MCF 10A (cell line): ENCODE measurements around the gene IGF2BP3. TPM values are rescaled to one million over a fixed set of nuclear protein-coding genes. Genes with fewer than 3 reads are reported as not detected.

ENCODE experiments used
- BruUV-seq: library from RNA; stranded (reverse); fragments of 400-500 nt; replicated peaks from 2 replicates; lab custom pipeline; 2021; lab: Mats Ljungman, UMichigan
- CTCF ChIA-PET: fragments of 300-600 bp; sonication (Branson Sonifier 250); formaldehyde crosslinking; extraction: SDS; loops from one replicate; lab custom pipeline; 2021; ENCODE audit warnings: antibody characterized with exemption, inconsistent platforms; lab: Yijun Ruan, JAX
- POLR2A ChIA-PET: fragments of 300-600, 350-650 bp; sonication (Branson Sonifier 250); formaldehyde crosslinking; extraction: SDS; loops from one replicate; lab custom pipeline; 2020; ENCODE audit warnings: antibody characterized with exemption, inconsistent platforms; lab: Yijun Ruan, JAX
- DNase-seq: peaks from one replicate; pipeline ENCODE4 v3.0.0-alpha.2; 2018; ENCODE audit not compliant: unreplicated experiment
- H3K27ac Mint-ChIP-seq: one replicate; pipeline ENCODE4 v1.8.0; 2022; ENCODE audit warnings: mild to moderate bottlenecking, low read depth, mixed read lengths; ENCODE audit not compliant: unreplicated experiment
- H3K27me3 Mint-ChIP-seq: one replicate; pipeline ENCODE4 v1.8.0; 2022; ENCODE audit warnings: mixed read lengths; ENCODE audit not compliant: insufficient read depth, unreplicated experiment
- H3K36me3 Mint-ChIP-seq: one replicate; pipeline ENCODE4 v1.8.0; 2022; ENCODE audit warnings: mild to moderate bottlenecking, moderate library complexity, mixed read lengths; ENCODE audit not compliant: insufficient read depth, unreplicated experiment
- H3K4me1 Mint-ChIP-seq: one replicate; pipeline ENCODE4 v1.8.0; 2022; ENCODE audit warnings: mixed read lengths; ENCODE audit not compliant: insufficient read depth, unreplicated experiment
- H3K4me3 Mint-ChIP-seq: one replicate; pipeline ENCODE4 v1.8.0; 2022; ENCODE audit warnings: mild to moderate bottlenecking, moderate library complexity, mixed read lengths; ENCODE audit not compliant: unreplicated experiment
- H3K9me3 Mint-ChIP-seq: one replicate; pipeline ENCODE4 v1.8.0; 2022; ENCODE audit warnings: mixed read lengths; ENCODE audit not compliant: unreplicated experiment
- intact Hi-C: fragments of 100-400 bp; cut with micrococcal nuclease; formaldehyde crosslinking; loops from 2 replicates; pipeline ENCODE4 v1.14.1; 2022
- total RNA-seq: library from RNA; stranded (reverse); gene quantifications from 2 replicates; pipeline ENCODE4 v1.2.3, GENCODE V29; 2022
- TF ChIP-seq, protein P1 (sequence below): fragments of 200-600 bp; IDR thresholded peaks from one replicate; pipeline ENCODE4 v1.8.0; 2022; ENCODE audit warnings: antibody characterized with exemption, mild to moderate bottlenecking; ENCODE audit not compliant: unreplicated experiment

The IGF2BP3 gene
- total RNA-seq, 1 experiment from 2014 or later, result 29.8 TPM

DNA sequence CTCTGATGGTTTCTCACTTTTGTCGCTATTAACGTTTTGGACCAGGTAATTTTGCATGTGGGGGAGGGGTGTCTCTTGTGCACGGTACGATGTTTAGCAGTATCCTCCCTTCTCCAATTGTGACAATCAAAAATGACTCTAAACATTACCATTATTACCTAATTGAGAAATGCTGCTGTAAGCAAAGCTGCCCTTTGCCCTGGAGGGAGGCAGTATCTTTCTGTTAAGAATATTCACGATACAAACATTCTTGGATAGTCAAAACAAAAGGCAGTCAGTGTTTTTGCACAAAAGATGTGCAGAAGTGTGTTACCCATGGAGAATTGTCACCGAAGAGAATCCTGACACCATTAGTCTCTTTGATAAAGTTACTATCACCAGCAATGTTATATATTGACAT is 161.5 kb downstream of the IGF2BP3 start:
- ChIA-PET CTCF (no interaction called here), POLR2A (interaction anchor here (1.0 kb wide), 2 partner anchors 9 kb away, joined by 3 to 4 read pairs; no protein-coding TSS in a partner anchor)
- no peaks in the 10 kb centered on the region for H3K9me3 Mint-ChIP-seq
- no TSS peak for BruUV-seq
- no peaks in the 10 kb centered on the region for H3K4me1 Mint-ChIP-seq
- no peak for DNase-seq
- intact Hi-C loops, result no loop called here
- TF ChIP-seq, protein P1, sequence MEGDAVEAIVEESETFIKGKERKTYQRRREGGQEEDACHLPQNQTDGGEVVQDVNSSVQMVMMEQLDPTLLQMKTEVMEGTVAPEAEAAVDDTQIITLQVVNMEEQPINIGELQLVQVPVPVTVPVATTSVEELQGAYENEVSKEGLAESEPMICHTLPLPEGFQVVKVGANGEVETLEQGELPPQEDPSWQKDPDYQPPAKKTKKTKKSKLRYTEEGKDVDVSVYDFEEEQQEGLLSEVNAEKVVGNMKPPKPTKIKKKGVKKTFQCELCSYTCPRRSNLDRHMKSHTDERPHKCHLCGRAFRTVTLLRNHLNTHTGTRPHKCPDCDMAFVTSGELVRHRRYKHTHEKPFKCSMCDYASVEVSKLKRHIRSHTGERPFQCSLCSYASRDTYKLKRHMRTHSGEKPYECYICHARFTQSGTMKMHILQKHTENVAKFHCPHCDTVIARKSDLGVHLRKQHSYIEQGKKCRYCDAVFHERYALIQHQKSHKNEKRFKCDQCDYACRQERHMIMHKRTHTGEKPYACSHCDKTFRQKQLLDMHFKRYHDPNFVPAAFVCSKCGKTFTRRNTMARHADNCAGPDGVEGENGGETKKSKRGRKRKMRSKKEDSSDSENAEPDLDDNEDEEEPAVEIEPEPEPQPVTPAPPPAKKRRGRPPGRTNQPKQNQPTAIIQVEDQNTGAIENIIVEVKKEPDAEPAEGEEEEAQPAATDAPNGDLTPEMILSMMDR, result no peak
- H3K36me3 Mint-ChIP-seq, result peaks cover 57% of the 10 kb centered on the region
- no peak overlapping the region for H3K27ac Mint-ChIP-seq
- no peaks in the 10 kb centered on the region for H3K27me3 Mint-ChIP-seq
- no peak overlapping the region for H3K4me3 Mint-ChIP-seq

DNA sequence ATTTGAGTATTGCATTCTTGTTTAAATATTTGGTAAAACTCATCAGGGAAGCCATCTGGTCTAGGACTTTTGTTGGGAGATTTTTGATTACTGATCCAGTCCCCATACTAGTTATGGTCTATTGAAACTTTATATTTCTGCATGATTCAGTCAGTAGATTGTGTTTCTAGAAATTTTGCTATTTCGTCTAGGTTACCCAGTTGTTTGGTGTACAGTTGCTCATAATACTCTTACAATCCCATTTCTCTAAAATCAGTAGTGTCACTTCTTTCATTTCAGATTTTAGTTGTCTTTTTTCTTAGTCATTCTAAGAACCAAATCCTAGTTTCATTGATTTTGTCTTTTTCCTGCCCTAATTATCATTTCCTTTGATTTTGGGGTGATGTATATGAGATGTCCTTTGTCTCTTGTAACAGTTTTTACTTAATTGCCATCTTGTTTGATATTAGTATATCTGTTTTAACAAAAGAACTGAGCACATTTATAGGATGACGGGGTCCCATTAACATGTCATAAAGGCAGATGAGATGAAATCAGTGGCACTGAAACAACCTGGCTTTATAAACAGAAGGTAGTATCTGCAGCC is 163.3 kb downstream of the IGF2BP3 start:
- CTCF ChIA-PET, result no interaction called here
- DNase-seq, result no peak
- Mint-ChIP-seq H3K27ac (no peak overlapping the region), H3K9me3 (no peaks in the 10 kb centered on the region), H3K36me3 (peaks cover 69% of the 10 kb centered on the region), H3K4me3 (no peak overlapping the region), H3K27me3 (no peaks in the 10 kb centered on the region), H3K4me1 (peaks cover 10% of the 10 kb centered on the region)
- POLR2A ChIA-PET, result no interaction called here
- BruUV-seq, result no TSS peak
- intact Hi-C loops, result no loop called here
- TF ChIP-seq, protein P1, result no peak

DNA sequence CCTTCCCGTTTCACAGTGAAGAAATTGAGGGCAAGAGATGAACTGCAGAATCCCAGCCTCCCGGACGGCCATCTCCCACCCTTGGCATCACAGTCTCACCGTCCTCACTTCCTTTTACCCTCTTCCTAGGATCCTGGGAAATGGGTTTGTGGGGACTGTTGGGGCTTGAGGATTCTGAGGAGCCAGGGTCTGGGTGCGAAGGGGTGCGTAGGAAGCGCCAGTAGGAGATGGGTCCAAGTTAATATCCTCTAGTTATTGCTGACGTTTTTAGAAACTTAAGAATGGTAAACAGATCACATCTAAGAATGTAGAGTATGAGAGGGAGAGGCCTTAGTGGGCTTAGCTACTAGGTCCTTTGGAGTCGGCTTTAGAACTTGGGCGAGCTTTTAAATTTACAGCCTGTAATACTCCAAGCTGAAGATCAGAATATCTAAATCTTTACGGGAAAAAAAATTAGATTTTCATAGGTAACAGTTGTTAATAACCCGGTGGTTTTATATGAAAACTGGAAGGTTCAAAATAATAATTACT is 170.5 kb downstream of the IGF2BP3 start:
- ChIA-PET POLR2A (interaction anchor here (0.5 to 4.1 kb wide), 19 partner anchors 9 to 233 kb away, joined by 3 to 49 read pairs (median 4); no protein-coding TSS in a partner anchor), CTCF (interaction anchor here (0.7 to 2.7 kb wide), 6 partner anchors 21 to 411 kb away, joined by 3 to 12 read pairs (median 4); no protein-coding TSS in a partner anchor)
- Mint-ChIP-seq H3K27me3 (no peaks in the 10 kb centered on the region), H3K9me3 (no peaks in the 10 kb centered on the region), H3K27ac (peak overlapping the region; percentile 71), H3K36me3 (peaks cover 33% of the 10 kb centered on the region), H3K4me1 (peaks cover 23% of the 10 kb centered on the region), H3K4me3 (peak overlapping the region; percentile 93)
- DNase-seq, result no peak
- BruUV-seq, result no TSS peak
- TF ChIP-seq, protein P1, result no peak
- intact Hi-C loops, result no loop called here

DNA sequence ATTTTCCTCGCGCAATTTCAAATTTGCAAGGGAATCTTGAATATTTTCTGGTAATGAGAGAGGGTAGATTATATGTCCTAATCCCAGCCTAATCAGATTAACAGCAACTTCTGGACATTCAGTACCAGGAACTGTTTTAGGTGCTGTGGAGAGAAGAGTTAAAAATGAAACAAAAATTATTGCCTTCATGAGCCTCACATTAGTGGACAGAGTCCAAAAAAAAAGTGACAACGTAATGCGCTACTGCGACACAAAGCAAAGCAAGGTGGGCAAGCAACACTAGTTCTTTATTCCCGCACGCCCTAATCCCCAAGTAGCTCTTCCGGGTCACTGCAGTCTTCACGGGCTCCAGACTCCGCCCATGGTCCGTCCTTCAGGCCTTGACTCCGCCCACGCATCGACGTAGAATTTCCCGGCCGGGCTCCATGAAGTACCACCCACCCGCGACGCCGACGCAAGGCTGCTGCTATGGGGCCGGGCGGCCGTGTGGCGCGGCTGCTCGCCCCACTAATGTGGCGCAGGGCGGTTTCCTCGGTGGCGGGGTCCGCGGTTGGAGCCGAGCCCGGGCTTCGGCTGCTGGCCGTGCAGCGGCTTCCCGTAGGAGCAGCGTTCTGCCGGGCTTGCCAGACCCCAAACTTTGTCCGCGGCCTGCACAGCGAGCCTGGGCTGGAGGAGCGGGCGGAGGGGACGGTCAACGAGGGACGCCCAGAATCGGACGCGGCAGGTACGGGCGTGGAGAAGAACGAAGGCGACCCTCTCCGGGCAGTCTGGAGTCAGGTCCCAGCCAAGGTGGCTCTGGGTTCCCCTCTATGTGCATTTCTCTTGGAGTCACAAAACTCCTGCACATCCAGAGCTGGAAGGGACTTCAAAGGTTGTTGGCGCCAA is 171.2 kb downstream of the IGF2BP3 start, which contains the start of gene MALSU1:
Gene MALSU1, plus strand, starts transcription at position 455 of the 885 bp plus-strand sequence. Its CDS starts 14 bp downstream, at position 469.
- no peaks in the 10 kb centered on the region for H3K9me3 Mint-ChIP-seq
- CTCF ChIA-PET, result interaction anchor here (0.9 to 2.7 kb wide), 4 partner anchors 20 to 105 kb away, joined by 3 to 12 read pairs (median 4); no protein-coding TSS in a partner anchor

More for the DNA sequence above, 171.2 kb downstream of the IGF2BP3 start, which contains the start of gene MALSU1:
- Mint-ChIP-seq H3K27ac (peak within 1 kb of the TSS; percentile 71), H3K36me3 (peaks cover 29% of the 10 kb centered on the region), H3K4me1 (peaks cover 23% of the 10 kb centered on the region), H3K27me3 (no peaks in the 10 kb centered on the region), H3K4me3 (peak within 1 kb of the TSS; percentile 93)
- TSS peak; percentile 92 for BruUV-seq
- POLR2A ChIA-PET, result interaction anchor here (0.7 to 4.1 kb wide), 26 partner anchors 10 to 234 kb away, joined by 3 to 49 read pairs (median 4); partner anchors contain the start of gene GPNMB
- DNase-seq, result peak; percentile 97
- TF ChIP-seq, protein P1, result no peak
- intact Hi-C loops, result no loop called here
